IMR-90 (cell line): Measurements from ENCODE around the gene PITPNM2. TPM values are rescaled to one million over a fixed set of nuclear protein-coding genes. Genes with fewer than 3 reads are reported as not detected.

ENCODE experiments used
- ATAC-seq: fragments of 200-7000 bp; cut with Tn5 transposase; 2 replicates; pipeline ENCODE4 v1.9.1; 2020; ENCODE audit warnings: low read depth, mild to moderate bottlenecking, moderate library complexity
- BruUV-seq: library from RNA; stranded (reverse); fragments of 400-500 nt; replicated peaks from 2 replicates; lab custom pipeline; 2021; lab: Mats Ljungman, UMichigan
- CTCF ChIA-PET: fragments of 300-600 bp; formaldehyde crosslinking; extraction: SDS; loops from one replicate; lab custom pipeline; 2021; ENCODE audit warnings: antibody characterized with exemption; lab: Yijun Ruan, JAX
- POLR2A ChIA-PET: fragments of 300-600 bp; sonication (Branson Sonifier 250); formaldehyde crosslinking; loops from one replicate; lab custom pipeline; 2022; ENCODE audit warnings: antibody characterized with exemption; ENCODE audit not compliant: unreplicated experiment; lab: Charles Lee
- DNase-seq: peaks from one replicate; pipeline ENCODE4 v3.0.0; 2013
- H2AFZ ChIP-seq: replicated peaks from 2 replicates; pipeline ENCODE3; 2013; ENCODE audit warnings: low read length, mild to moderate bottlenecking; ENCODE audit not compliant: poor library complexity
- H2AK5ac ChIP-seq: 2 replicates; pipeline ENCODE4 v1.6.1; 2013; ENCODE audit warnings: low read depth, low read length, inconsistent platforms
- H2AK9ac ChIP-seq: replicated peaks from 2 replicates; pipeline ENCODE3; 2013; ENCODE audit warnings: mild to moderate bottlenecking, low read depth, low read length, moderate library complexity; ENCODE audit not compliant: poor library complexity
- H2BK120ac ChIP-seq: 2 replicates; pipeline ENCODE4 v1.6.1; 2013; ENCODE audit warnings: low read depth, low read length, inconsistent platforms
- H2BK15ac ChIP-seq: 3 replicates; pipeline ENCODE4 v1.6.1; 2013; ENCODE audit warnings: low read depth, low read length, inconsistent platforms
- H2BK20ac ChIP-seq: 2 replicates; pipeline ENCODE4 v1.6.1; 2013; ENCODE audit warnings: low read depth, mild to moderate bottlenecking, inconsistent platforms, low read length, moderate library complexity
- H2BK5ac ChIP-seq: 2 replicates; pipeline ENCODE4 v1.6.1; 2013; ENCODE audit warnings: mild to moderate bottlenecking, low read depth, low read length, inconsistent platforms; ENCODE audit not compliant: poor library complexity, severe bottlenecking
- H3K14ac ChIP-seq: replicated peaks from 2 replicates; pipeline ENCODE4 v1.6.1; 2013; ENCODE audit warnings: low read depth, low read length, inconsistent platforms
- H3K18ac ChIP-seq: 2 replicates; pipeline ENCODE4 v1.6.1; 2013; ENCODE audit warnings: low read depth, low read length, control low read depth
- H3K23ac ChIP-seq: 2 replicates; pipeline ENCODE4 v1.6.1; 2013; ENCODE audit warnings: low read depth, low read length, inconsistent platforms
- H3K27ac ChIP-seq: 2 replicates; pipeline ENCODE4 v1.5.1; 2013; ENCODE audit warnings: mild to moderate bottlenecking, control low read depth, low read length; ENCODE audit not compliant: insufficient read depth
- H3K27me3 ChIP-seq: 2 replicates; pipeline ENCODE4 v1.6.1; 2013; ENCODE audit warnings: low read length; ENCODE audit not compliant: control insufficient read depth, insufficient read depth
- H3K36me3 ChIP-seq: 2 replicates; pipeline ENCODE4 v1.6.1; 2013; ENCODE audit warnings: low read length, mixed read lengths; ENCODE audit not compliant: control insufficient read depth, insufficient read depth
- H3K4ac ChIP-seq: 2 replicates; pipeline ENCODE4 v1.6.1; 2013; ENCODE audit warnings: low read depth, low read length, inconsistent platforms
- H3K4me1 ChIP-seq: 2 replicates; pipeline ENCODE4 v1.6.1; 2013; ENCODE audit warnings: low read length, mixed read lengths; ENCODE audit not compliant: control insufficient read depth, insufficient read depth
- H3K4me2 ChIP-seq: 2 replicates; pipeline ENCODE4 v1.6.1; 2013; ENCODE audit warnings: low read depth, mild to moderate bottlenecking, control low read depth, low read length, moderate library complexity
- H3K4me3 ChIP-seq: 2 replicates; pipeline ENCODE4 v1.5.1; 2013; ENCODE audit warnings: low read depth, mild to moderate bottlenecking, control low read depth, low read length, moderate library complexity; ENCODE audit not compliant: insufficient read depth
- H3K56ac ChIP-seq: 2 replicates; pipeline ENCODE4 v1.6.1; 2013; ENCODE audit warnings: low read length, inconsistent platforms; ENCODE audit not compliant: insufficient read depth; ENCODE audit errors: extremely low read depth
- H3K79me1 ChIP-seq, 2 experiments: 2 replicates each; pipeline ENCODE4 v1.6.1; 2013; ENCODE audit warnings: low read length in 2 of 2, inconsistent platforms in 1 of 2, low read depth in 1 of 2
- H3K9ac ChIP-seq: 2 replicates; pipeline ENCODE4 v1.6.1; 2013; ENCODE audit warnings: low read depth, low read length, control low read depth
- H3K9me1 ChIP-seq: 2 replicates; pipeline ENCODE4 v1.6.1; 2013; ENCODE audit warnings: low read length, inconsistent platforms; ENCODE audit not compliant: insufficient read depth
- H3K9me3 ChIP-seq: 2 replicates; pipeline ENCODE4 v1.6.1; 2013; ENCODE audit warnings: low read length; ENCODE audit not compliant: control insufficient read depth, insufficient read depth
- H4K20me1 ChIP-seq: 2 replicates; pipeline ENCODE4 v1.6.1; 2013; ENCODE audit warnings: low read length, inconsistent platforms; ENCODE audit not compliant: insufficient read depth
- H4K5ac ChIP-seq: 2 replicates; pipeline ENCODE4 v1.6.1; 2013; ENCODE audit warnings: mild to moderate bottlenecking, low read depth, low read length, control low read depth
- H4K8ac ChIP-seq, 2 experiments: 2 replicates each; pipeline ENCODE4 v1.6.1; 2013; ENCODE audit warnings: low read depth in 2 of 2, low read length in 2 of 2, control low read depth in 1 of 2, inconsistent platforms in 1 of 2
- H4K91ac ChIP-seq: 2 replicates; pipeline ENCODE4 v1.6.1; 2013; ENCODE audit warnings: low read depth, low read length, inconsistent platforms; ENCODE audit not compliant: insufficient read depth
- CEBPB ChIP-seq: IDR thresholded peaks from 2 replicates; pipeline ENCODE4 v1.6.1; 2012; ENCODE audit warnings: low read depth, low read length, improper control_type of control experiment
- CHD1 ChIP-seq: IDR thresholded peaks from 2 replicates; pipeline ENCODE4 v1.6.1; 2012; ENCODE audit warnings: low read depth, low read length, improper control_type of control experiment
- ELK1 ChIP-seq: fragments of 150-350 bp; IDR thresholded peaks from 2 replicates; pipeline ENCODE4 v1.6.1; 2016; ENCODE audit warnings: low read depth, mild to moderate bottlenecking, low read length, moderate library complexity, borderline replicate concordance
- FOS ChIP-seq: fragments of 150-350 bp; IDR thresholded peaks from 2 replicates; pipeline ENCODE4 v1.6.1; 2016; ENCODE audit warnings: low read depth, low read length
- MAFK ChIP-seq: IDR thresholded peaks from 2 replicates; pipeline ENCODE4 v1.6.1; 2012; ENCODE audit warnings: low read depth, low read length, improper control_type of control experiment
- MAZ ChIP-seq: IDR thresholded peaks from 2 replicates; pipeline ENCODE4 v1.6.1; 2012; ENCODE audit warnings: low read depth, mild to moderate bottlenecking, low read length, improper control_type of control experiment, moderate library complexity, borderline replicate concordance
- MXI1 ChIP-seq: IDR thresholded peaks from 2 replicates; pipeline ENCODE4 v1.6.1; 2012; ENCODE audit warnings: low read depth, mild to moderate bottlenecking, low read length, moderate library complexity, borderline replicate concordance
- NFE2L2 ChIP-seq: fragments of 150-350 bp; IDR thresholded peaks from 2 replicates; pipeline ENCODE4 v1.6.1; 2016; ENCODE audit warnings: low read depth, mild to moderate bottlenecking, low read length
- RAD21 ChIP-seq: IDR thresholded peaks from 2 replicates; pipeline ENCODE4 v1.6.1; 2012; ENCODE audit warnings: low read length, improper control_type of control experiment
- RCOR1 ChIP-seq: IDR thresholded peaks from 2 replicates; pipeline ENCODE4 v1.6.1; 2012; ENCODE audit warnings: mild to moderate bottlenecking, low read length, improper control_type of control experiment; ENCODE audit not compliant: insufficient replicate concordance
- RFX5 ChIP-seq: IDR thresholded peaks from 2 replicates; pipeline ENCODE4 v1.8.0; 2012; ENCODE audit warnings: low read depth, mild to moderate bottlenecking, low read length, moderate library complexity
- SMC3 ChIP-seq: fragments of 150-350 bp; IDR thresholded peaks from 2 replicates; pipeline ENCODE4 v1.6.1; 2016; ENCODE audit warnings: low read depth, mild to moderate bottlenecking, antibody characterized with exemption, low read length, moderate library complexity
- WGBS, 2 experiments: methylation state at CpG; one replicate each; pipeline versions ENCODE4 v1.1.5 to v1.1.7; 2013; ENCODE audit warnings: missing lambda C conversion rate in 2 of 2; ENCODE audit not compliant: insufficient read length in 1 of 2; ENCODE audit errors: extremely low coverage in 2 of 2; 5-methylcytosine and 5-hydroxymethylcytosine counted together
- dilution Hi-C: fragments of 300-500 bp; cut with HindIII; formaldehyde crosslinking; loops from one replicate; pipeline ENCODE4 v1.14.3; 2018; ENCODE audit warnings: low sequenced_read_pairs; ENCODE audit not compliant: unreplicated experiment
- in situ Hi-C: fragments of 300-500 bp; cut with MboI; formaldehyde crosslinking; loops from 3 replicates; pipeline ENCODE4 v1.14.3; 2019; ENCODE audit warnings: low sequenced_read_pairs, inconsistent platforms, mixed read lengths
- intact Hi-C: fragments of 100-400 bp; cut with micrococcal nuclease; formaldehyde crosslinking; loops from 2 replicates; pipeline ENCODE4 v1.10.0; 2022
- polyA plus RNA-seq, 3 experiments: library from polyadenylated mRNA; depleted of rRNA; stranded (reverse); fragments of >200 nt; gene quantifications; 2 replicates each; pipeline ENCODE4 v1.2.3, GENCODE V29; 2012; ENCODE audit warnings: low replicate concordance in 1 of 3
- total RNA-seq: library from RNA; depleted of rRNA; stranded (reverse); fragments of >200 nt; gene quantifications from 2 replicates; pipeline ENCODE4 v1.2.3, GENCODE V29; 2012
- TF ChIP-seq, protein P1 (sequence below): fragments of 150-350 bp; IDR thresholded peaks from 2 replicates; pipeline ENCODE4 v1.6.1; 2017; ENCODE audit warnings: mild to moderate bottlenecking, antibody characterized with exemption, low read length, low read depth

Gene PITPNM2
- total and polyA plus RNA-seq, 2 of the 4 experiments (the other 2 are of a cell fraction), result 1.6 to 3.0 TPM

- Histone ChIP-seq H3K36me3 (peaks cover 4% of the 10 kb centered on the region; the same call in 1 of the 2 replicates), H3K4ac (peak overlapping the region; percentile 45), H3K9me1 (no peaks in the 10 kb centered on the region; the same call in 1 of the 2 replicates), H3K9ac (peak overlapping the region; percentile 85), H3K27ac (no peak overlapping the region; the same call in 1 of the 2 replicates), H2BK5ac (no peak overlapping the region), H3K56ac (no peak overlapping the region; the same call in 1 of the 2 replicates), H3K23ac (peak overlapping the region; percentile 39), H2AK5ac (peak overlapping the region; percentile 67), H2BK20ac (no peak overlapping the region), H2BK15ac (no peak overlapping the region), H4K5ac (no peak overlapping the region), H3K4me2 (peak overlapping the region; percentile 81), H3K27me3 (no peaks in the 10 kb centered on the region), H3K14ac (peak overlapping the region; percentile 68), H3K79me1 (peaks cover 4 to 34% of the 10 kb centered on the region in 2 experiments), H3K4me3 (peak overlapping the region; percentile 53), H4K20me1 (peaks cover 2% of the 10 kb centered on the region; the same call in 1 of the 2 replicates), H4K91ac (peak overlapping the region; percentile 68), H2AFZ (peak overlapping the region; percentile 94), H3K18ac (no peak overlapping the region; the same call in 1 of the 2 replicates), H3K9me3 (no peaks in the 10 kb centered on the region), H2AK9ac (peak overlapping the region; percentile 98), H3K4me1 (peaks cover 15% of the 10 kb centered on the region), H4K8ac (peak overlapping the region; percentile 55 to 75; a peak in 2 of 4 replicates), H2BK120ac (peak overlapping the region; percentile 53)
- dilution Hi-C loops, result no loop called here
- CTCF ChIA-PET, result interaction anchor here (1.1 to 1.3 kb wide), 3 partner anchors 23 to 108 kb away, joined by 3 to 5 read pairs (median 4); no protein-coding TSS in a partner anchor
- POLR2A ChIA-PET, result interaction anchor here (1.4 kb wide), 1 partner anchor 108 kb away, joined by 3 read pairs; no protein-coding TSS in a partner anchor
- DNase-seq, result no peak
- intact Hi-C loops, result loop anchor here (2.0 kb wide), 2 partner anchors 35 to 175 kb away; partner anchors contain the start of gene OGFOD2
- ATAC-seq, result no peak
- WGBS, 2 experiments, result 50% methylated on average over 5 of the region's 22 CpGs; no CpG with 5 or more reads in 1 of the 2 experiments
- in situ Hi-C loops, result loop anchor here (10.0 kb wide), 1 partner anchor 165 kb away; the partner anchor contains the start of gene ARL6IP4
- no TSS peak for BruUV-seq
- no peak for TF ChIP-seq CHD1
- TF ChIP-seq RCOR1, result no peak
- TF ChIP-seq RFX5, result no peak
- TF ChIP-seq MAZ, result no peak
- TF ChIP-seq MXI1, result no peak
- TF ChIP-seq SMC3, result no peak
- TF ChIP-seq CEBPB, result no peak
- TF ChIP-seq MAFK, result no peak
- TF ChIP-seq FOS, result no peak
- TF ChIP-seq RAD21, result no peak
- no peak for TF ChIP-seq ELK1
- TF ChIP-seq, protein P1, sequence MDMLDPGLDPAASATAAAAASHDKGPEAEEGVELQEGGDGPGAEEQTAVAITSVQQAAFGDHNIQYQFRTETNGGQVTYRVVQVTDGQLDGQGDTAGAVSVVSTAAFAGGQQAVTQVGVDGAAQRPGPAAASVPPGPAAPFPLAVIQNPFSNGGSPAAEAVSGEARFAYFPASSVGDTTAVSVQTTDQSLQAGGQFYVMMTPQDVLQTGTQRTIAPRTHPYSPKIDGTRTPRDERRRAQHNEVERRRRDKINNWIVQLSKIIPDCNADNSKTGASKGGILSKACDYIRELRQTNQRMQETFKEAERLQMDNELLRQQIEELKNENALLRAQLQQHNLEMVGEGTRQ, result no peak
- TF ChIP-seq NFE2L2, result no peak
Observed at GRCh38 chr12:123149501-123150274, 1.2 kb downstream of the PITPNM2 start.
